Rectal smooth muscle tissue (tissue), 1 donor: ENCODE measurements around the gene MLF2.
"Not testable (repeated sequence)": the region's sequence is repeated elsewhere in the genome, so short reads cannot be mapped to it uniquely, and the experiment has no call there.

Experiments
- H3K27ac ChIP-seq: one replicate; pipeline ENCODE4 v1.7.0; 2013; ENCODE audit warnings: low read depth, low read length, inconsistent platforms
- H3K27me3 ChIP-seq: one replicate; pipeline ENCODE4 v1.7.0; 2013; ENCODE audit warnings: low read length; ENCODE audit not compliant: control insufficient read depth, insufficient read depth
- H3K36me3 ChIP-seq: one replicate; pipeline ENCODE4 v1.7.0; 2013; ENCODE audit warnings: low read length; ENCODE audit not compliant: control insufficient read depth, insufficient read depth
- H3K4me1 ChIP-seq: one replicate; pipeline ENCODE4 v1.7.0; 2013; ENCODE audit warnings: low read length; ENCODE audit not compliant: control insufficient read depth, insufficient read depth
- H3K4me3 ChIP-seq: one replicate; pipeline ENCODE4 v1.7.0; 2013; ENCODE audit warnings: low read length
- H3K9ac ChIP-seq: one replicate; pipeline ENCODE4 v1.7.0; 2013; ENCODE audit warnings: low read length

Gene MLF2

GRCh38 chr12:6752167-6752920, 597 bp downstream of the MLF2 start:
- H3K4me3 ChIP-seq, result peak overlapping the region; percentile 92
- H3K27ac ChIP-seq, result peak overlapping the region; percentile 99
- H3K4me1 ChIP-seq, result peaks cover 12% of the 10 kb centered on the region
- peak overlapping the region; percentile 92 for H3K9ac ChIP-seq
- no peaks in the 10 kb centered on the region for H3K27me3 ChIP-seq
- peaks cover 36% of the 10 kb centered on the region for H3K36me3 ChIP-seq

DNA sequence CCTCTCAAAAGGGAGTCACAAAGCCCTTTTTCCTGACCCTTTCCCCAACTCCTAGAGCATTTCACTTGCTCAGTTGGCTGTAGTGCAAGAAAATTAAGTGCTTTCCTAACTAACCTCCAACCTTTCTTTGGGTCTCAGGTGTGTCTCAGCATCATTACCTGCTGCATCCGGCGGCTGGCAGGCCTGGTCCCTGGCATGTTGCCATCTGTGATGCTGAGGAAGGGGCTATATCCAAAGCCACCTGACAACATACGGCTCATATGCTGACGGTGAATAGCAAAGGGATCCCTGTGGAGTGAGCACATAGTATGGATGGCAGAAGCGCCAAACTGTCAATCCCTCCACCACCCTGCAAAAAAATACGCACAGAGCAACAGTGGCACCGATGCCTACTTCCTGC, 1.2 kb downstream of the MLF2 start:
- H3K27ac ChIP-seq, result peak overlapping the region; percentile 99
- H3K27me3 ChIP-seq, result no peaks in the 10 kb centered on the region
- H3K36me3 ChIP-seq, result peaks cover 37% of the 10 kb centered on the region
- peak overlapping the region; percentile 92 for H3K9ac ChIP-seq
- H3K4me1 ChIP-seq, result peaks cover 12% of the 10 kb centered on the region
- peak overlapping the region; percentile 92 for H3K4me3 ChIP-seq

GRCh38 chr12:6750506-6750905, 2.4 kb downstream of the MLF2 start:
- H3K27ac ChIP-seq, result no peak overlapping the region
- H3K4me1 ChIP-seq, result peaks cover 12% of the 10 kb centered on the region
- H3K36me3 ChIP-seq, result peaks cover 37% of the 10 kb centered on the region

GRCh38 chr12:6748761-6749160, 4.2 kb downstream of the MLF2 start:
- H3K4me1 ChIP-seq, result peaks cover 9% of the 10 kb centered on the region
- H3K4me3 ChIP-seq, result no peak overlapping the region
- H3K27me3 ChIP-seq, result no peaks in the 10 kb centered on the region
- H3K27ac ChIP-seq, result no peak overlapping the region
- H3K9ac ChIP-seq, result no peak overlapping the region
- H3K36me3 ChIP-seq, result peaks cover 37% of the 10 kb centered on the region

More at GRCh38 chr12:6750506-6750905, 2.4 kb downstream of the MLF2 start:
- Histone ChIP-seq H3K9ac (no peak overlapping the region), H3K4me3 (no peak overlapping the region), H3K27me3 (no peaks in the 10 kb centered on the region)

GRCh38 chr12:6747216-6747615, 5.7 kb downstream of the MLF2 start:
- H3K4me1 ChIP-seq, result peaks cover 7% of the 10 kb centered on the region
- no peak overlapping the region for H3K27ac ChIP-seq
- no peak overlapping the region for H3K4me3 ChIP-seq
- no peak overlapping the region for H3K9ac ChIP-seq
- H3K27me3 ChIP-seq, result no peaks in the 10 kb centered on the region
- peaks cover 37% of the 10 kb centered on the region for H3K36me3 ChIP-seq

GRCh38 chr12:6745741-6746525, 7.0 kb downstream of the MLF2 start:
- Histone ChIP-seq H3K36me3 (peaks cover 28% of the 10 kb centered on the region), H3K4me3 (no peak overlapping the region)

DNA sequence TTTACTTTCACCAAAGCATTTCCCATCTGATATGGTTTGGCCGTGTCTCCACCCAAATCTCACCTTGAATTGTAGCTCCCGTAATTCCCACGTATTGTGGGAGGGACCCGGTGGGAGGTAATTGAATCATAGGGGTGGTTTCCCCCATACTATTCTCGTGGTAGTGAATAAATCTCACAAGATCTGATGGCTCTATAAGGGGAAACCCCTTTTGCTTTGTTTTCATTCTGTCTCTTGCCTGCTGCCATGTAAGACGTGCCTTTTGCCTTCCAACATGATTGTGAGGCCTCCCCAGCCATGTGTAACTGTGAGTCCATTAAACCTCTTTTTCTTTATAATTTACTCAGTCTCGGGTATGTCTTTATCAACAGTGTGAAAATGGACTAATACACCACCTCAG, 9.6 kb downstream of the MLF2 start:
- not testable (repeated sequence) for H3K4me1 ChIP-seq, H3K27ac ChIP-seq, H3K27me3 ChIP-seq, H3K36me3 ChIP-seq, H3K9ac ChIP-seq, H3K4me3 ChIP-seq

More at GRCh38 chr12:6745741-6746525, 7.0 kb downstream of the MLF2 start:
- Histone ChIP-seq H3K27me3 (no peaks in the 10 kb centered on the region), H3K4me1 (no peaks in the 10 kb centered on the region), H3K27ac (no peak overlapping the region), H3K9ac (no peak overlapping the region)

- H3K9ac ChIP-seq, result no peak overlapping the region
- H3K27ac ChIP-seq, result no peak overlapping the region
- no peaks in the 10 kb centered on the region for H3K4me1 ChIP-seq
- H3K4me3 ChIP-seq, result no peak overlapping the region
- no peaks in the 10 kb centered on the region for H3K27me3 ChIP-seq
- H3K36me3 ChIP-seq, result peaks cover 5% of the 10 kb centered on the region
Observed at GRCh38 chr12:6742834-6743233, 10.1 kb downstream of the MLF2 start.

DNA sequence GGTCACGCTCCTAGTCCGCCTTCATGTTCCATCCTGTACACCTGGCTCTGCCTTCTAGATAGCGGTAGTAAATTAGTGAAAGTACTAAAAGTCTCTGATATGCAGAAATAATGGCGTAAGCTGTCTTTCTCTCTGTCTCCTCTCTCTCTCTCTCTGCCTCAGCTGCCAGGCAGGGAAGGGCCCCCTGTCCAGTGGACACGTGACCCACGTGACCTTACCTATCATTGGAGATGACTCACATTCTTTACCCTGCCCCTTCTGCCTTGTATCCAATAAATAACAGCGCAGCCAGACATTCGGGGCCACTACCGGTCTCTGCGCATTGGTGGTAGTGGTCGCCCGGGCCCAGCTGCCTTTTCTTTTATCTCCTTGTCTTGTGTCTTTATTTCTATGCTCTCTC, 10.9 kb downstream of the MLF2 start:
- H3K4me3 ChIP-seq, H3K27ac ChIP-seq, H3K4me1 ChIP-seq, H3K9ac ChIP-seq, H3K27me3 ChIP-seq, H3K36me3 ChIP-seq: not testable (repeated sequence)

- peaks cover 11% of the 10 kb centered on the region for H3K36me3 ChIP-seq
- no peak overlapping the region for H3K27ac ChIP-seq
- H3K9ac ChIP-seq, result no peak overlapping the region
- H3K27me3 ChIP-seq, result no peaks in the 10 kb centered on the region
- no peaks in the 10 kb centered on the region for H3K4me1 ChIP-seq
- H3K4me3 ChIP-seq, result no peak overlapping the region
Observed at GRCh38 chr12:6736754-6737153, 16.2 kb downstream of the MLF2 start.

GRCh38 chr12:6735448-6736191, 17.3 kb downstream of the MLF2 start:
- H3K27ac ChIP-seq, result no peak overlapping the region
- no peaks in the 10 kb centered on the region for H3K4me1 ChIP-seq
- peaks cover 22% of the 10 kb centered on the region for H3K36me3 ChIP-seq
- H3K27me3 ChIP-seq, result no peaks in the 10 kb centered on the region
- no peak overlapping the region for H3K4me3 ChIP-seq
- H3K9ac ChIP-seq, result no peak overlapping the region
